C1 segment of cervical spinal cord (tissue), 14 donors: ENCODE data around the gene IFNB1.

Experiments used
- DNase-seq, 14 donors: peaks; one replicate each; lab custom pipeline; 2025; lab: John Stamatoyannopoulos, UW

Gene IFNB1

DNA sequence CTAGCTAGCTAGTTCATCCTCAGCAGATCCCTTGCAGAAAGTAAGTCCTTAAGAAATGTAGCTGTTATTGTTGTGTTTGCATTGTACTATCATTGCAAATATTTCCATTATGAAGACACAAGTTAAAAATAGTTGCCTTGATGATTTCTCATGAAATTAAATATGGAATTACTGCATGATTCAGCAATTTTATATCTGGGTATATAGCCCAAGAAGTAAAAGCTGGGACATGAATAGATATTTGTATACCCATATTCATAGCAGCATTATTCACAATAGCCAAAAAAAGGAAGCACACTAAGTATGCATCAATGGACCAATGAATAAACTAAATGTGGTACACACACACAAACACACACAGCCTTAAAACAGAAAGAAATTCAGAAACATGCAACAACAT, 6.8 kb downstream of the IFNB1 start:
- DNase-seq, result no peak

DNA sequence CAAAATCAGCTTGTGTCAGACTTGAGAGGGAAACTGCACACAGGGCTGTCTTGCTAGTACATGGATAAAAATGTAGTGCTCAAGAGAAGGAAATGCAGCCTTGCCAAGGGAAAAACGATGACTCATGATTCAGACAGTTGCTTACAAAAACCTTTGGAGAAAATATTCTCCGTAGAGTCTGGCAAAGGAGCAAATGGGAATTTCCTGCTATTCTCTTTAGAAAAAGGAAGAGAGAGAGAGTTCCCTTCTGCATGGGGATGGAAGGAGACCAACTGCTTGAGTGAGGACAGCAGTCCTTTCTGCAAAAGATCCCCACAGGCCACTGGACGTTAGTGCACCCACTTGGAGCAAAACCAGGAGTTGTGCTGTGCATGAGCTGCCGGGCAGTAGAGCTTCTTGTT, 7.6 kb downstream of the IFNB1 start:
- peak in 4 of 14 donors; percentile 5 to 39 (median 20) for DNase-seq

DNA sequence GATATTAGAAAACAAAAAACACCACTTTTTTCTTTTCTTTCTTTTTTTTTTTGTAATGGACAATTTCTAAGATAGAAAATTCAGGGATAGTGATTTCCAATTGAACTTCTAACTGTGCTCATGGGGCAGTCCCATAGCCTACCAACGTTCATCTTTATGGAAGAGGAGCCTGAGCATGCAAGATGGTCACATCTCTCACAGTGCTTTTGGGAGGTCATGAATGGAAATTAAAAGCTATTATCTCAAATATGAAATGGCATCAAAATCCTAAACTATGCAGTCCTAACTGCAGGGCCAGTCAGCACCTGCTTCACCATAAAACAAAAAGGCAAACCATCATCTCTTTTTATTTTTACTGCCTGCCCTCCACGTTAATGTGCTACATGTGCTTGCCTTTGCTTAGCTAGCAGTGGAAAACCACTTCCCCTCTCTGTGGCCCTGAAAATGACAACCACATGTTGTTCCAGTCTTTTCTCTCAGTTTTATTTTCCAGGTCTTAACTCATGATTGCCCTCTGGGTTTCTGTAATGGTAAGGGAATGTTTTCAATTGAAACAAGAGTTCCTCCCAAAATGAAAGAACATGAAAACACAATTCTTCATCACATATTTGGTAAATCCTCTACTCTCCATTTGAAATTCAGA, 16.7 kb downstream of the IFNB1 start:
- no peak for DNase-seq

DNA sequence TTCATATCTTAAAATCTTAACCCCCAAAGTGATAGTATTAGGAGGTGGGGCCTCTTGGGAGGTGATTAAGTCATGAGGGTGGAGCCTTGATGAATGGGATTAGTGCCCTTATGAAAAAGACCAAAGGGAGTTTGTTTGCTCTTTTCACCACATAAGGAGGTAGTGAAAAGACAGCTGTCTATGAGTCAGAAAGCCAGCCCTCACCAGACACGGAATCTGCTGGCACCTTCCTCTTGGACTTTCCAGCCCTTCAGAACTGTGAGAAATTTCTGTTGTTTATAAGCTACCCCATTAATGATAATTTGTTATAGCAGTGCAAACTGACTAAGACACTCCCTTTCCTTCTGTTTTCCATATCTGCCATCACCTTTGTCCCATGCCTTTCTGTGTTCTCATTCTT, 20.8 kb downstream of the IFNB1 start:
- DNase-seq, result no peak

DNA sequence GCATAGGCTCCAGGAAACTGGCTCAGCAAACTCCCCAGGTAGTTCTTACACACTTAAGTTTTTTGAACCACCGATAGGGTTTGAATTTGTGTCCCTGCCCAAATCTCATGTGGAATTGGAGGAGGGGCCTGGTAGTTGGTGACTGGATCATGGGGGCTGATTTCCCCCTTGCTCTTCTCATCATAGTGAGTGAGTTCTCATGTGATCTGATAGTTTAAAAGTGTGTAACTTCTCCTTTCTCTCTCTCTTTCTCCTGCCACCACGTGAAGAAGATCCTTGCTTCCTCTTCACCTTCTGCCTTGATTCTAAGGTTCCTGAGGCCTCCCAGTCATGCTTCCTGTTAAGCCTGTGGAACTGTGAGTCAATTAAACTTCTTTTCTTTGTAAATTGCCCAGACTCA, 23.9 kb downstream of the IFNB1 start:
- no peak for DNase-seq

DNA sequence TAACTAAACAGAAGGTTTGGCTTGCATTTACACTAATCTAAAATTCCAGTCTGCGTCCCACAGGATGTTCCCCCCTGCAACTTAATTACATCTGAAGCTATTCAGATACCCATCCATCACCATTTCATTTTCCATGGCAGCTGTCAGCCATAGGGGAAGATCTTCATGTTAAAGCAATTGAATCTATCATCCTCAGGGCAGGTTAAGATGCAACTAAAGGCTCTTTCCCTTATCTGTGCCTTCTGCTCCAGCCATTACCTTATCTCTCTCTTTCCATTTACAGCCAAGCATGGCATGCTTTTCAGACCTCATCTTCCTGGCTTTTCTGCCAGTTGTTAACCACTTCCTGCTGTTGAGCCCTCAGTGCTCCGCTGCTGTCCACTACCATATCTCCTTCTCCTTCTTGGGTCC, 30.5 kb downstream of the IFNB1 start:
- no peak for DNase-seq

DNA sequence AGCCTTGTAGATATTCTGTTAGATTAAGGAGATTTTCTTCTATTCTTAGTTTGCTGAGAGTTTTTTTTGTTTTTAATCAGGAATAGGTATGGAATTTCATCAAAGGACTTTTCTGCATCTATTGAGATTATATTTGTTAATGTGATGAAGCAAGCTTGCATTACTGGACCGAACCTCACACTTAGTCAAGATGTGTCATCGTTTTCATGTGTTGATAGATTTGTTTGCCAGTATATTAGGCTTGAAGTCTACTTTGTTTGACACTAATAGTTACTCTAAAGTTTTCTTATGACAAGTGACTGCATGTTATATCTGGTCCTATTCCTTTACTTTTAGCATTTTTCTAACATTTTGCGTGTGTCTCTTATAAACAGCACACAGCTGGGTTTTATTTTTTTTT, 33.9 kb downstream of the IFNB1 start:
- no peak for DNase-seq

DNA sequence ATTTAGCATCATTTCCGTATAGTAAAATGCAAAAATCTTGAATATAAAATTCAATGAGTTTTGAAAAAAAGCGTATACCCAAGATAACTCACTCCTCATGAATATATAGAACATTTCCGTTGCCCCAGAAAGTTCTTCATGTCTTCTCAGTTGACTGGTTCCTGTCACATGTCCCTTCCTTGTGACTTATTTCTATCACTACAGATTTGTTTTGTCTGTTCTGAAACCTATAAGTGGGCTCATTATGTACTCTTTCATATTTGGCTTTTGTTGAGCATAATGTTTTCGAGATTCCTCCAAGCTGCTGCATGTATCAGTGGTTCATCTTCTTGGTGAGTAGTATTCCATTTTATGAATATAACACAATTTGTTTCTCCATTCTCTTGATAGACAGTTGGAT, 35.3 kb downstream of the IFNB1 start:
- DNase-seq, result no peak

DNA sequence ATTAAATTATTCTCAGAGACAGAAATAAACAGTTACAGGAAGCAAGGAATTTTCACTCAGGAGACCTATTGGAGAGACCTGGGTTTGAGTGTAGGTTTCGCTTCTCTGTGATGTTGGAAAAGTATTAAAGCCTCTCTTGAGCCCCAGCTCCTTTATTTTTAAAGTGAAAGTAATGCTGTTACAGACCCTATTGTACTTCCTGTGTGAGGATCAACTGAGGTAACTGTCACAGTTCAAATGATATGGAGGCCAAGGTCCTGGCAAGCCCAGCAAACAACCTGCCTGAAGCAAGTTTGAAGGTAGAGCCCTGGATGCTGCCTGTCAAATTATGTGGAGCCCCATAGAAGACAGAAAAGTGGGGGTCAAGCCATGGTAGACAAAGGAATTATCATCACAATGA, 38.4 kb downstream of the IFNB1 start:
- no peak for DNase-seq

DNA sequence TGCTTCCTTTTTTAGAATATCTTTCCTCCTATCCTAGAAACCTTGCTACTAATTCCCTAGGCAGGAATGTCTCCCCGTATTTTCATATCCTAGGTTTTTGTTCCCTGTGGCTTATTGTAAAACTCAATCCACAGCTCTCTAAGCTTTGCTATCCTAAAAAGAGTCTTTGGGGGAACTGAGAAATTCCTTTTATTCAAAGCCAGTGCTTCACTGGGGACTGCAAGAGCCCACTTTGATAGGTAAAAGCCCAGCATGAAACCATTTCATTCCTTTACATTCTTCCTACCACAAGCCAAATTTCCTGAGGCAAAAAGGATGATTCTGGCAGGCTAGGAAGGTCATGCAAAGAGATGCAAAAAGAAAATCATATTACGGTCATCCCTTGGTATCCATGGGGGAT, 40.5 kb downstream of the IFNB1 start:
- DNase-seq, result no peak

DNA sequence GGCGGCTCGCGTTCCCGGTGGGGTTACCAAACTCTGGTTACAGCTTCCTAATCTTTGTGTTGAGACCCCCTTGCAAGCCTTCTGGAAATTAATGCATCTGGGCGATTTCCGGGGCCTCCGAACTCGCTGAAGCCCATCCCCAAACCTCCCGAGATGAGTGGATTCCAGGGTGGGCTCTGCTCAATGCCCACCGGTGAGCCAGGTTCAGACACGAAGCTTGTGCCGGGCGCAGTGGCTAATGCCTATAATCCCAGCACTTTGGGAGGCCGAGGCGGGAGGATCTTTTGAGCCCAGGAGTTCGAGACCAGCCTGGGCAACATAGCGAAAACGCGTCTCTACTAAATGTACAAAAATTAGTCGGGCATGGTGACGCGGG, 45.9 kb downstream of the IFNB1 start:
- peak in 1 of 14 donors; percentile 38 for DNase-seq

DNA sequence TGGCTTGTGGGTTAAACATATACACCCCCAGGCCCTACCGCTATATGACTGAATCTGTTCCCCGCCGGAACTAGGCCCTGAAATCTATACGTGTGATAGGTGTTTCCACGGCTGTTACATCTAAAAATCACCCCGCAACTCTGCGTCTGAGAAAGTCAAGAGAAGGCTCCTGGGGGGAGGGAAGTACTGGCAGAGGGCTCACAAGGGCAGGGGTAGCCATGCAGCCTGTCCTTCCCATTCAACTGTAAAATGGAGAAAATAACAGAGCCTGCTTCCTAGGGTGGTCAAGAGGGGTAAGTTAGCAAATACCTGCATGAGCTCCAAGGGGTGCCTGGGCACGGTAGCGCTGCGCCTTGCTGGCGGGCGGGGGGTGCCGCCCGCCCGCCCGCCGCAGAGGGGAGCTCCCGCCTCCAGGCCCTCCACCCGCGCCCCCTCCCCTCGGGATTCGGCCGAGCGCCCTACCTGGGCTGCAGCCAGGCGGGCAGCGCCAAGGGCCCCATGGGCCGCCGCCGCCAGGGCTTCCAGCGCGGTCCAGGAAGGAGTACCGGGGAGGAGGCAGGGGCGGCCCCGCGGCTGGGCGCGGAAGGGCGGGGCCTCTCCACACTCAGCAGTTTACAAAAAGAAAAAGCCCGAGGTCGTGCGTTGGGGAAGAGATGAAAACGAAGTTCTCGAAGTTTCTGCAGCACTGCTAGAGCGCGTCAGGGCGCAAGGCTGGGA, 46.5 kb downstream of the IFNB1 start, which contains the start of gene HACD4:
TSS of gene HACD4 (minus strand) at position 550 of the 717 bp plus-strand sequence. CDS start at position 500, 50 bp downstream.
- peak in 10 of 14 donors; percentile 7 to 71 (median 38) for DNase-seq

DNA sequence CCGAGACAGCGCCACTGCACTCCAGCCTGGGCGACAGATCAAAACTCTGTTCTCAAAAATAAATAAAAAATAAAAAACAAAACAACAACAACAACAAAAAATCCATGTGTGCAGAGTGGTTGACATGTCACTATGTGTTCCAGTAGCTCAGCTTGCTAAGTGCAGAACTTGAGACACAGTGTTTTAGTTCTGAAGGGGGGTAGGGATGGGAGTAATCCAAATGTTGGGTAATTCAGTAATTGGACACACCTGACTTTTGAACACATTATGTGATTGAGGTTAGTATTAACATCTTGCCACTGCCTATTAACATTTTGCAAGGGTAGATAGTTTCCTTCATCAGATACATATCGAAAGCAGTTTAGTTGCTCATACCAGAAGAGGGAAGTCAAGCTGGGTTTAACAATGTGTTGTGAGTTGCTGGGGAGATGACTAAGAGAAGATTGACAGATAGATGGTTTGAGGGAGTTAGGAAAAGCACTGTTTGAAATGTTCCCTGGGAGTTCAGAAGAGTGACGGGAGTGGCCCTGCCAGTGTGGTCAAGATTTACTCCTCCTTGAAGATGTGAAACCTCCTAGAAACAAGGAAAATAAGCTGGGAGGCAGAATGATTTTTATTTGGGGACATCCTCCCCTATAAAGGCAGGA, 47.2 kb downstream of the IFNB1 start:
- peak in 2 of 14 donors; percentile 14 to 17 for DNase-seq

DNA sequence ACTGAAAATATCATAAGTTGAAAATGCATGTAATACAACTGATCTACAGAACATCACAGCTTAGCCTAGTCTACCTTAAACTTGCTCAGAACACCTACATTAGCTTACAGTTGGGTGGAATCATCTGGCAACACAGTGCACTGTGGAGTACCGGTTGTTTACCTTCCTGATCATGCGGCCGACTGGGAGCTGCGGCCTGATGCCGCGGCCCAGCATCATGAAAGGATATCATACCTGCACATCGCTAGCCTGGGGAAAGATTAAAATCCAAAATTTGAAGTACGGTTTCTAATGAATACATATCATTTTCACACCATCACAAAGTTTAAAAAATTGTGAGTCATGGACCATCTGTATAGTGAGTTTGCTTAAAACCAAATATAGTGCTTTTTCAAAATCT, 48.1 kb downstream of the IFNB1 start:
- no peak for DNase-seq

DNA sequence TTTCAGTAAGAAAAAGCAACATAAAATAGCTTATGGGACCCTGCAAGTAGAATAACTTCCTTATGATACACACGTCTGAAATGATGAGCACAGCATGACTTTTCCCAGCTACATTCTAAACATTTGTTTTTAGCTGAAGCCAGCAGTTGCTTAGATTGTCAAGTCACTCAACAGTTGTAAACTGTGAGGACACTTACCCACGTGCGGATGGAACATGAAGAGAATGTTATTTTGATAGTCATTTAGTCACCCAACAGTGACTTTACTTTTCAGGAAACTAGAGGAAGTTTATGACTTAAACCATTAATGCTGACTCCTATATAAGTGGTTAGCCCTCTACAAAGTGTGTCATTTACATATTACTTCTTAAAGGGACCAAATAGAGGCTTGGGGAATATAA, 49.3 kb downstream of the IFNB1 start:
- no peak for DNase-seq

DNA sequence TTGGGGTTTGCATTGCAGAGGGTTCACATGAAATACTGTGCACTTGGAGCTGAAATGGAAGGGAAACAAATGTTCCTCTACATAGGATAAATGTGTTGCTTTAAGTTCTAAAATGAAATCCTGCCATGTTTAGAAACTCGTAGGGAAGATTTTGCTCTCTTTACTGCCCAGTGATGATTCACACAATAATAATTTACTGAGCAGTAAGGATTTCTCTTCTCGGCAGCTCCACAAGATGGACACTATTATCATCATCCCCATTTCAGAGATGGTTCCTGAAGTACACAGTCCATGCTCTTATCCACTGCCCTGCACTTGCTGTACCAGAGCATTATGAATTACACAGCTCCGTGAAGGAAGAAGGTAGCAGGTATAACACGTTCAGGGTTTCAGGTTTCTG, 50.4 kb downstream of the IFNB1 start:
- no peak for DNase-seq
